Activated CD4-positive, alpha-beta T cell treated with anti-CD3 and anti-CD28 coated beads for 24 hours (primary cell): Measurements from ENCODE around the gene ARVCF.

Experiments
- DNase-seq, 2 donors: peaks; one replicate each; pipeline ENCODE4 v3.0.0-alpha.2; 2020; ENCODE audit warnings: low read depth in 2 of 2

Gene ARVCF

GRCh38 chr22:19961868-19962245 lies 54.8 kb downstream of the ARVCF start:
- no peak for DNase-seq

GRCh38 chr22:19961201-19961580 lies 55.4 kb downstream of the ARVCF start:
- DNase-seq, result no peak

GRCh38 chr22:19960491-19961200 lies 56.0 kb downstream of the ARVCF start:
- no peak for DNase-seq

- no peak for DNase-seq
Observed at GRCh38 chr22:19959587-19960490, 56.8 kb downstream of the ARVCF start.

GRCh38 chr22:19959043-19959586 lies 57.5 kb downstream of the ARVCF start:
- DNase-seq, result no peak

GRCh38 chr22:19958083-19959042 lies 58.3 kb downstream of the ARVCF start:
- DNase-seq, result no peak

- DNase-seq, result no peak
Observed at GRCh38 chr22:19957445-19957844, 59.2 kb downstream of the ARVCF start.

GRCh38 chr22:19955241-19956128 lies 61.1 kb downstream of the ARVCF start:
- DNase-seq, result no peak

- DNase-seq, result no peak
Observed at GRCh38 chr22:19951346-19951745, 65.3 kb downstream of the ARVCF start.

GRCh38 chr22:19948057-19948760 lies 68.4 kb downstream of the ARVCF start:
- DNase-seq, result no peak

GRCh38 chr22:19943082-19944026 lies 73.3 kb downstream of the ARVCF start:
- no peak for DNase-seq

GRCh38 chr22:19942157-19943081 lies 74.2 kb downstream of the ARVCF start:
- DNase-seq, result no peak

- peak; percentile 50 to 63 for DNase-seq
Observed at GRCh38 chr22:19941365-19942082, 75.1 kb downstream of the ARVCF start, which contains the start of the genes COMT and TXNRD2. TSS of gene COMT (plus strand) at chr22:19941772. CDS start at chr22:19962527, 20,755 bp downstream. TSS of gene TXNRD2 (minus strand) at chr22:19941818. CDS start at chr22:19941803, 15 bp downstream.

GRCh38 chr22:19940536-19941364 lies 75.9 kb downstream of the ARVCF start:
- no peak for DNase-seq

GRCh38 chr22:19937616-19938473 lies 78.8 kb downstream of the ARVCF start:
- DNase-seq, result no peak
